ENCODE measurements around the gene SHH.

DNA sequence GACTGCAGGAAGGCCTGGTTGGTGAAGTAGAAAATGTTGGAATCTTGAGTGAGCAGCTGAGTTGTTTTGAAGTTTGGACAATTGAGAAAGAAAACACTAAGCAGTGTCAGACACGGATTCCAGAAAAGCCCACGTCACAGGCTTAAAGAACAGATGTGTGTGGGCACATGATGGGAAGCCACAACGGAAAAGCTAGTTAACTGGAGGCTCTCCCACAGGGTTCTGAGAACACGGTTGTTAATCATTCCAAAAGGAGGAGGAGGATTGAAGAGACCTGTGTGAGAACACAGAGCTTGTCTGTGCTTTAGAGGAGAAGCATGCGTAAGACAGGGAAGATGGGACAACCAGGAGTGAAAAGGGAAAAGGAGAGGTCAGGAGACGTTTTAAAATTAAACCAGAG is 42.6 kb downstream of the SHH start:
- TF ChIP-seq POLR2A (IDR thresholded peaks at IDR 0.05; ENCODE audit: low read length) (no peak), GATA1 (IDR thresholded peaks at IDR 0.05; ENCODE audit: low read depth, low read length) (no peak)
